GM12878 (cell line): ENCODE measurements around the gene SCRN1. TPM values are rescaled to one million over a fixed set of nuclear protein-coding genes. Genes with fewer than 3 reads are reported as not detected.

Experiments
- ATAC-seq: fragments of 200-7000 bp; cut with Tn5 transposase; 3 replicates; pipeline ENCODE4 v1.9.1; 2020; ENCODE audit warnings: mild to moderate bottlenecking, moderate library complexity
- BruUV-seq: library from RNA; stranded (reverse); fragments of 400-500 nt; replicated peaks from 2 replicates; lab custom pipeline; 2021; lab: Mats Ljungman, UMichigan
- CTCF ChIA-PET: fragments of 300-600 bp; sonication (Branson Sonifier 250); formaldehyde crosslinking; extraction: SDS; loops from one replicate; lab custom pipeline; 2021; ENCODE audit warnings: inconsistent platforms; lab: Yijun Ruan, JAX
- POLR2A ChIA-PET: fragments of 350-600 bp; formaldehyde crosslinking; extraction: SDS; loops from one replicate; lab custom pipeline; 2021; ENCODE audit warnings: inconsistent platforms; lab: Charles Lee
- RAD21 ChIA-PET: fragments of 300-600 bp; sonication (Branson Sonifier 250); formaldehyde crosslinking; loops from one replicate; lab custom pipeline; 2023; ENCODE audit warnings: antibody characterized with exemption; ENCODE audit not compliant: unreplicated experiment; lab: Charles Lee
- SMC1A ChIA-PET: fragments of 300-600 bp; sonication (Branson Sonifier 250); formaldehyde crosslinking; loops from one replicate; lab custom pipeline; 2023; ENCODE audit not compliant: unreplicated experiment, uncharacterized antibody; lab: Charles Lee
- DNase-seq: peaks from one replicate; pipeline ENCODE4 v3.0.0-alpha.2; 2011; ENCODE audit warnings: low read depth, low spot score
- FAIRE-seq: peaks from 3 replicates; lab custom pipeline; 2011; peaks lifted over from hg19 to GRCh38; lab: Jason Lieb, UNC
- H2AFZ ChIP-seq: 2 replicates; pipeline ENCODE4 v1.6.0; 2011; ENCODE audit warnings: low read depth, low read length, control low read depth; ENCODE audit not compliant: control insufficient read depth
- H3K27ac ChIP-seq: 2 replicates; pipeline ENCODE4 v1.5.1; 2011; ENCODE audit warnings: control low read depth; ENCODE audit not compliant: control insufficient read depth, insufficient read depth
- H3K27me3 ChIP-seq, 2 experiments: replicated peaks in 1 of 2; 2 replicates each; pipeline versions ENCODE4 v1.6.0 to v1.6.1; 2011; ENCODE audit warnings: low read length in 1 of 2; ENCODE audit not compliant: control insufficient read depth in 2 of 2, insufficient read depth in 2 of 2
- H3K36me3 ChIP-seq, 2 experiments: 2 replicates each; pipeline ENCODE4 v1.5.1; 2011; ENCODE audit warnings: low read length in 1 of 2; ENCODE audit not compliant: control insufficient read depth in 2 of 2, insufficient read depth in 2 of 2
- H3K4me1 ChIP-seq: 2 replicates; pipeline ENCODE4 v1.6.1; 2011; ENCODE audit warnings: mild to moderate bottlenecking, low read length, moderate library complexity, mixed read lengths; ENCODE audit not compliant: control insufficient read depth, insufficient read depth
- H3K4me2 ChIP-seq: 2 replicates; pipeline ENCODE4 v1.6.0; 2011; ENCODE audit warnings: control low read depth; ENCODE audit not compliant: control insufficient read depth, insufficient read depth
- H3K4me3 ChIP-seq: fragments of 200-600 bp; sonication (generic); 2 replicates; pipeline ENCODE4 v1.5.1; 2016
- H3K79me2 ChIP-seq: 2 replicates; pipeline ENCODE4 v1.6.0; 2011; ENCODE audit warnings: low read length; ENCODE audit not compliant: control insufficient read depth, insufficient read depth
- H3K9ac ChIP-seq: 2 replicates; pipeline ENCODE4 v1.8.0; 2011; ENCODE audit warnings: low read length, control low read depth, mixed read lengths; ENCODE audit not compliant: control insufficient read depth, insufficient read depth
- H3K9me3 ChIP-seq: replicated peaks from 3 replicates; pipeline ENCODE4 v1.5.1; 2011; ENCODE audit warnings: mild to moderate bottlenecking, low read length; ENCODE audit not compliant: control insufficient read depth, insufficient read depth
- H4K20me1 ChIP-seq: 2 replicates; pipeline ENCODE4 v1.6.0; 2011; ENCODE audit not compliant: control insufficient read depth, insufficient read depth
- ATF3 ChIP-seq: IDR thresholded peaks from 2 replicates; pipeline ENCODE4 v1.6.1; 2011; ENCODE audit warnings: low read depth, mild to moderate bottlenecking, low read length, moderate library complexity, borderline replicate concordance; ENCODE audit errors: extremely low read depth
- BCL11A ChIP-seq: IDR thresholded peaks from 2 replicates; pipeline ENCODE4 v1.6.1; 2011; ENCODE audit warnings: low read depth, low read length
- FOS ChIP-seq: IDR thresholded peaks from 3 replicates; pipeline ENCODE4 v1.6.1; 2011; ENCODE audit warnings: borderline replicate concordance; ENCODE audit not compliant: insufficient read length; ENCODE audit errors: extremely low read depth
- JUND ChIP-seq: IDR thresholded peaks from 2 replicates; pipeline ENCODE4 v1.6.1; 2012; ENCODE audit warnings: low read depth, mild to moderate bottlenecking, low read length, improper control_type of control experiment, moderate library complexity
- MTA3 ChIP-seq: IDR thresholded peaks from 2 replicates; pipeline ENCODE4 v1.6.1; 2012; ENCODE audit warnings: low read length, inconsistent platforms, borderline replicate concordance
- SREBF2 ChIP-seq: IDR thresholded peaks from 2 replicates; pipeline ENCODE4 v1.6.1; 2012; ENCODE audit warnings: mild to moderate bottlenecking, low read length
- ZBTB33 ChIP-seq: fragments of 450-650 bp; IDR thresholded peaks from 2 replicates; pipeline ENCODE4 v1.6.1; 2017; ENCODE audit warnings: mild to moderate bottlenecking
- WGBS: methylation state at CpG from one replicate; pipeline ENCODE4 v1.1.6; 2016; ENCODE audit warnings: low lambda C conversion rate; ENCODE audit not compliant: insufficient replicate concordance, insufficient coverage; ENCODE audit errors: missing lambda C conversion rate; 5-methylcytosine and 5-hydroxymethylcytosine counted together
- in situ Hi-C: fragments of 300-500 bp; cut with MboI; formaldehyde crosslinking; loops from 9 replicates; pipeline ENCODE4 v1.14.3; 2018; ENCODE audit warnings: mixed read lengths
- intact Hi-C: fragments of 100-400 bp; cut with micrococcal nuclease; formaldehyde crosslinking; loops from one replicate; pipeline ENCODE4 v1.14.2; 2022; ENCODE audit not compliant: unreplicated experiment
- polyA plus RNA-seq, 11 experiments: library from polyadenylated mRNA; depleted of rRNA in 4 of 11; unstranded in 6 of 11; stranded (reverse) in 5 of 11; fragments of >200 nt; fragmentation: Nextera tagmentation in 4 of 11; fragmentation: Illumina TruSeq in 1 of 11; extraction: Ambion mirVana in 4 of 11; extraction: Trizol in 1 of 11; gene quantifications; 1 replicate in 1 of 11; 2 replicates in 10 of 11; pipeline versions ENCODE4 v1.2.1 to v1.2.3, GENCODE V29; 2011 to 2016; ENCODE audit warnings: inconsistent platforms in 2 of 11, missing spikeins in 2 of 11, low read depth in 1 of 11
- total RNA-seq, 4 experiments: library from RNA; depleted of rRNA in 3 of 4; stranded (reverse); fragments of >200 nt in 3 of 4; fragmentation: Illumina TruSeq in 1 of 4; extraction: Trizol in 1 of 4; gene quantifications; 2 replicates each; pipeline versions ENCODE4 v1.2.1 to v1.2.3, GENCODE V29; 2013 to 2021

Gene SCRN1
- total and polyA plus RNA-seq, 10 of the 15 experiments (the other 5 are each of a cell fraction or from before 2014, with no cell fraction given): 11.1 to 67.6 (median 41.7) TPM

GRCh38 chr7:29971566-29972314, 17.9 kb downstream of the SCRN1 start:
- Histone ChIP-seq H3K27me3 (no peaks in the 10 kb centered on the region), H3K36me3 (peaks cover 4 to 10% of the 10 kb centered on the region in 2 experiments; a peak in 3 of 4 replicates), H3K4me2 (no peak overlapping the region)
- DNase-seq: no peak
- RAD21 ChIA-PET: interaction anchor here (1.0 kb wide), 1 partner anchor 17 kb away, joined by 3 read pairs; no protein-coding TSS in a partner anchor
- POLR2A ChIA-PET: interaction anchor here (1.4 kb wide), 1 partner anchor 16 kb away, joined by 3 read pairs; no protein-coding TSS in a partner anchor
- no peak for TF ChIP-seq FOS
- TF ChIP-seq ZBTB33: no peak
- TF ChIP-seq ATF3: no peak
- no peak for TF ChIP-seq SREBF2
- TF ChIP-seq JUND: no peak
- no peak for TF ChIP-seq BCL11A
- TF ChIP-seq MTA3: no peak
- TF ChIP-seq, all 136 proteins: peak for 0
- H3K4me3 ChIP-seq: no peak overlapping the region
- SMC1A ChIA-PET: interaction anchor here (1.7 kb wide), 1 partner anchor 9 kb away, joined by 6 read pairs; no protein-coding TSS in a partner anchor
- no peaks in the 10 kb centered on the region for H3K9me3 ChIP-seq
- BruUV-seq: no TSS peak
- H3K4me1 ChIP-seq: peaks cover 3% of the 10 kb centered on the region; the same call in 1 of the 2 replicates
- H4K20me1 ChIP-seq: no peaks in the 10 kb centered on the region
- no peak overlapping the region for H3K27ac ChIP-seq
- H3K79me2 ChIP-seq: peaks cover 18% of the 10 kb centered on the region
- in situ Hi-C loops: no loop called here
- ATAC-seq (no peak), FAIRE-seq (no peak)
- H2AFZ ChIP-seq: no peak overlapping the region
- no peak overlapping the region for H3K9ac ChIP-seq
- intact Hi-C loops: no loop called here
- CTCF ChIA-PET: interaction anchor here (1.1 to 3.0 kb wide), 4 partner anchors 10 to 92 kb away, joined by 3 to 7 read pairs (median 4); no protein-coding TSS in a partner anchor
- 99% methylated on average over 5 of the region's 5 CpGs for WGBS
